Stomach (tissue), 9 donors: Measurements from ENCODE around the gene HACL1. TPM values are rescaled to one million over a fixed set of nuclear protein-coding genes. Genes with fewer than 3 reads are reported as not detected.

Experiments
- DNase-seq, 2 donors: peaks; one replicate each; pipeline versions ENCODE4 v3.0.0 to v3.0.0-alpha.2; 2013 to 2019
- H3K27ac ChIP-seq, 5 donors: fragments of 200-600 bp in 4 of 5; sonication (generic) in 4 of 5; one replicate each; pipeline ENCODE4 v1.5.1; 2013 to 2019; ENCODE audit warnings: mild to moderate bottlenecking in 1 of 5, moderate library complexity in 1 of 5
- H3K27me3 ChIP-seq, 3 donors: fragments of 200-600 bp; sonication (generic); one replicate each; pipeline ENCODE4 v1.5.1; 2017 to 2019; ENCODE audit warnings: mixed run types in 1 of 3
- H3K36me3 ChIP-seq, 4 donors: fragments of 200-600 bp; sonication (generic); 1 replicate in 3 of 4; 2 replicates in 1 of 4; pipeline ENCODE4 v1.5.1; 2016 to 2019
- H3K4me1 ChIP-seq, 4 donors: fragments of 200-600 bp; sonication (generic); one replicate each; pipeline ENCODE4 v1.5.1; 2016 to 2019
- H3K4me3 ChIP-seq, 4 donors: fragments of 200-600 bp; sonication (generic) in 3 of 4; one replicate each; pipeline ENCODE4 v1.5.1; 2016 to 2019; ENCODE audit warnings: mild to moderate bottlenecking in 1 of 4
- H3K9me3 ChIP-seq, 4 donors: fragments of 200-600 bp; sonication (generic); one replicate each; pipeline ENCODE4 v1.5.1; 2016 to 2019
- CTCF ChIP-seq, 7 experiments: fragments of 450-650 bp in 4 of 7; fragments of 200-600 bp in 3 of 7; sonication (generic) in 3 of 7; IDR thresholded peaks; one replicate each; pipeline ENCODE4 v1.5.1; 2016 to 2019; ENCODE audit warnings: antibody characterized with exemption in 7 of 7, control low read depth in 2 of 7, mild to moderate bottlenecking in 1 of 7
- EP300 ChIP-seq: sonication (generic); formaldehyde crosslinking; IDR thresholded peaks from one replicate; pipeline ENCODE4 v1.6.1; 2017; ENCODE audit warnings: antibody characterized with exemption
- POLR2A ChIP-seq, 4 donors: fragments of 450-650 bp; IDR thresholded peaks; one replicate each; pipeline ENCODE4 v1.6.1; 2016; ENCODE audit warnings: antibody characterized with exemption in 4 of 4, control low read depth in 2 of 4, mild to moderate bottlenecking in 1 of 4, moderate library complexity in 1 of 4
- POLR2AphosphoS5 ChIP-seq, 3 donors: sonication (generic); formaldehyde crosslinking; IDR thresholded peaks; one replicate each; pipeline ENCODE4 v1.6.1; 2016; ENCODE audit warnings: antibody characterized with exemption in 3 of 3
- WGBS, 5 donors: extraction: QIAGEN DNeasy Blood & Tissue Kit in 3 of 5; methylation state at CpG; one replicate each; pipeline versions ENCODE4 v1.1.5 to v1.1.7; 2013 to 2018; 5-methylcytosine and 5-hydroxymethylcytosine counted together
- intact Hi-C: fragments of 100-400 bp; cut with DNase I; formaldehyde crosslinking; loops from one replicate; pipeline ENCODE4 v1.15.1; 2023; ENCODE audit warnings: low total_unique reads
- polyA plus RNA-seq, 3 donors: library from polyadenylated mRNA; stranded (reverse); fragments of 200-250 nt; gene quantifications; one replicate each; pipeline ENCODE4 v1.2.3, GENCODE V29; 2013
- total RNA-seq, 5 donors: library from RNA; depleted of rRNA; stranded (reverse); fragments of >200 nt; gene quantifications; one replicate each; pipeline versions ENCODE4 v1.1.0 to v1.2.3, GENCODE V29; 2014 to 2016
- donor health status: healthy with polysubstance abuse.
- donor health status: Bipolar disorder and iron deficiency.
- donor health status: healthy.

HACL1 gene
- total and polyA plus RNA-seq, 8 donors = 13.9 to 46.7 (median 21.0) TPM

- DNase-seq = no peak
- WGBS, 5 donors = 96 to 100% (median 100%) methylated on average over 1 of the region's 1 CpG
- no peak for TF ChIP-seq POLR2AphosphoS5 (IDR thresholded peaks at IDR 0.05)
- no peak for TF ChIP-seq EP300
- no peak for TF ChIP-seq POLR2A (IDR thresholded peaks at IDR 0.05)
- TF ChIP-seq CTCF (IDR thresholded peaks at IDR 0.05) = no peak
- intact Hi-C loops = no loop called here
- no peaks in the 10 kb centered on the region for H3K9me3 ChIP-seq
- no peak overlapping the region for H3K27ac ChIP-seq
- H3K27me3 ChIP-seq = no peaks in the 10 kb centered on the region
- H3K36me3 ChIP-seq = no peaks in the 10 kb centered on the region
- H3K4me3 ChIP-seq = no peak overlapping the region
- H3K4me1 ChIP-seq = peaks cover 8 to 36% (median 20%) of the 10 kb centered on the region in 4 donors
Measured at GRCh38 chr3:15525790-15526189, 75.6 kb downstream of the HACL1 start.

GRCh38 chr3:15523660-15524417 is 77.5 kb downstream of the HACL1 start:
- H3K27ac ChIP-seq = no peak overlapping the region
- TF ChIP-seq EP300 (no peak), CTCF (IDR thresholded peaks at IDR 0.05) (no peak), POLR2AphosphoS5 (IDR thresholded peaks at IDR 0.05) (no peak), POLR2A (IDR thresholded peaks at IDR 0.05) (no peak)
- DNase-seq = no peak
- intact Hi-C loops = no loop called here
- H3K4me3 ChIP-seq = no peak overlapping the region
- H3K9me3 ChIP-seq = no peaks in the 10 kb centered on the region
- peaks cover 8 to 25% (median 18%) of the 10 kb centered on the region in 4 donors for H3K4me1 ChIP-seq
- no peaks in the 10 kb centered on the region for H3K36me3 ChIP-seq
- 80 to 94% (median 82%) methylated on average over 6 of the region's 6 CpGs for WGBS, 5 donors
- no peaks in the 10 kb centered on the region for H3K27me3 ChIP-seq

GRCh38 chr3:15522016-15522415 is 79.4 kb downstream of the HACL1 start:
- DNase-seq = no peak
- Histone ChIP-seq H3K4me1 (peaks cover 0 to 14% (median 4%) of the 10 kb centered on the region in 4 donors), H3K27ac (no peak overlapping the region), H3K36me3 (no peaks in the 10 kb centered on the region), H3K4me3 (no peak overlapping the region), H3K9me3 (no peaks in the 10 kb centered on the region), H3K27me3 (no peaks in the 10 kb centered on the region)
- TF ChIP-seq EP300 (no peak), CTCF (IDR thresholded peaks at IDR 0.05) (no peak), POLR2A (IDR thresholded peaks at IDR 0.05) (no peak), POLR2AphosphoS5 (IDR thresholded peaks at IDR 0.05) (no peak)
- intact Hi-C loops = no loop called here

GRCh38 chr3:15521573-15521965 is 79.8 kb downstream of the HACL1 start, which contains the start of gene COLQ:
Gene COLQ, minus strand, starts transcription at chr3:15521706. Its CDS starts 81 bp downstream, at chr3:15521625.
- WGBS, 5 donors = 43 to 53% (median 49%) methylated on average over 5 to 6 of the region's 6 CpGs
- Histone ChIP-seq H3K36me3 (no peaks in the 10 kb centered on the region), H3K27ac (no peak within 1 kb of the TSS), H3K4me3 (no peak within 1 kb of the TSS), H3K4me1 (peaks cover 0 to 11% (median 2%) of the 10 kb centered on the region in 4 donors), H3K27me3 (no peaks in the 10 kb centered on the region), H3K9me3 (no peaks in the 10 kb centered on the region)
- TF ChIP-seq EP300 = no peak
- TF ChIP-seq POLR2A (IDR thresholded peaks at IDR 0.05) = no peak
- TF ChIP-seq CTCF (IDR thresholded peaks at IDR 0.05) = no peak
- TF ChIP-seq POLR2AphosphoS5 (IDR thresholded peaks at IDR 0.05) = no peak
- intact Hi-C loops = no loop called here
- no peak for DNase-seq
